HCT116 (cell line): ENCODE results near the gene GLI3. TPM values are rescaled to one million over a fixed set of nuclear protein-coding genes. Genes with fewer than 3 reads are reported as not detected.

Experiments used
- ATAC-seq: fragments of 200-7000 bp; cut with Tn5 transposase; 2 replicates; pipeline ENCODE4 v1.9.1; 2020; ENCODE audit warnings: mild to moderate bottlenecking, moderate library complexity
- BruUV-seq: library from RNA; stranded (reverse); fragments of 400-500 nt; replicated peaks from 2 replicates; lab custom pipeline; 2021; lab: Mats Ljungman, UMichigan
- CTCF ChIA-PET: fragments of 300-600 bp; sonication (Branson Sonifier 250); formaldehyde crosslinking; loops from one replicate; lab custom pipeline; 2021; ENCODE audit warnings: antibody characterized with exemption; lab: Charles Lee
- POLR2A ChIA-PET: fragments of 300-600, 350-600 bp; sonication (Branson Sonifier 250); formaldehyde crosslinking; loops from one replicate; lab custom pipeline; 2021; ENCODE audit warnings: antibody characterized with exemption; lab: Charles Lee
- RAD21 ChIA-PET, 2 experiments: fragments of 300-600 bp; sonication (Branson Sonifier 250); formaldehyde crosslinking; loops; one replicate each; lab custom pipeline; 2023; ENCODE audit warnings: low total read pairs in 2 of 2; ENCODE audit not compliant: uncharacterized antibody in 2 of 2, unreplicated experiment in 2 of 2, low non-redundant PET in 1 of 2; lab: Charles Lee
- DNase-seq: peaks from one replicate; pipeline ENCODE4 v3.0.0-alpha.2; 2010; ENCODE audit warnings: low read depth, low spot score
- H2AFZ ChIP-seq: fragments of 200-600 bp; shearing (Covaris generic), sonication (generic); 2 replicates; pipeline ENCODE4 v1.6.1; 2017; ENCODE audit warnings: low read depth, mixed run types, mixed read lengths, antibody characterized with exemption, low read length; ENCODE audit not compliant: poor library complexity, severe bottlenecking
- H3K27ac ChIP-seq: 2 replicates; pipeline ENCODE4 v1.5.1; 2012; ENCODE audit warnings: low read depth, low read length
- H3K27me3 ChIP-seq: fragments of 200-600 bp; sonication (generic); 2 replicates; pipeline ENCODE4 v1.6.1; 2016; ENCODE audit warnings: mixed run types, low read length, mixed read lengths; ENCODE audit not compliant: insufficient read depth
- H3K36me3 ChIP-seq, 2 experiments: fragments of 200-500 bp in 1 of 2; fragments of 200-600 bp in 1 of 2; sonication (Bioruptor generic) in 1 of 2; sonication (generic) in 1 of 2; 2 replicates each; pipeline versions ENCODE4 v1.5.1 to v1.6.1; 2014 to 2016; ENCODE audit warnings: low read length in 2 of 2, inconsistent platforms in 1 of 2, mixed read lengths in 1 of 2, mixed run types in 1 of 2; ENCODE audit not compliant: insufficient read depth in 2 of 2, control insufficient read depth in 1 of 2
- H3K4me1 ChIP-seq, 2 experiments: fragments of 200-600 bp in 1 of 2; sonication (generic) in 1 of 2; 2 replicates each; pipeline versions ENCODE4 v1.5.1 to v1.6.1; 2012 to 2017; ENCODE audit warnings: low read length in 2 of 2, inconsistent platforms in 1 of 2, mild to moderate bottlenecking in 1 of 2, mixed read lengths in 1 of 2, mixed run types in 1 of 2, moderate library complexity in 1 of 2; ENCODE audit not compliant: insufficient read depth in 2 of 2, control insufficient read depth in 1 of 2
- H3K4me2 ChIP-seq: fragments of 200-600 bp; sonication (generic); 2 replicates; pipeline ENCODE4 v1.6.1; 2017; ENCODE audit warnings: mixed run types, low read length, mixed read lengths
- H3K4me3 ChIP-seq, 2 experiments: fragments of 200-600 bp in 1 of 2; sonication (generic) in 1 of 2; replicated peaks in 1 of 2; 2 replicates each; pipeline ENCODE4 v1.5.1; 2011 to 2016; ENCODE audit warnings: low read length in 2 of 2, control low read depth in 1 of 2, low read depth in 1 of 2, mild to moderate bottlenecking in 1 of 2, mixed read lengths in 1 of 2, mixed run types in 1 of 2
- H3K79me2 ChIP-seq: fragments of 200-600 bp; sonication (generic); 2 replicates; pipeline ENCODE4 v1.6.1; 2017; ENCODE audit warnings: mild to moderate bottlenecking, mixed run types, low read length, moderate library complexity, mixed read lengths; ENCODE audit not compliant: insufficient read depth
- H3K9ac ChIP-seq: fragments of 200-600 bp; sonication (generic); 2 replicates; pipeline ENCODE4 v1.6.1; 2016; ENCODE audit warnings: low read length, mixed read lengths
- H3K9me2 ChIP-seq: fragments of 200-600 bp; sonication (generic), shearing (Covaris generic); 2 replicates; pipeline ENCODE4 v1.6.1; 2017; ENCODE audit warnings: mixed run types, mild to moderate bottlenecking, moderate library complexity; ENCODE audit not compliant: insufficient read depth
- H3K9me3 ChIP-seq, 2 experiments: fragments of 200-500 bp in 1 of 2; fragments of 200-600 bp in 1 of 2; sonication (Bioruptor generic) in 1 of 2; sonication (generic) in 1 of 2; 2 replicates each; pipeline ENCODE4 v1.6.1; 2014 to 2017; ENCODE audit warnings: low read length in 2 of 2, mixed read lengths in 2 of 2, inconsistent platforms in 1 of 2, low read depth in 1 of 2, mild to moderate bottlenecking in 1 of 2, mixed run types in 1 of 2, moderate library complexity in 1 of 2; ENCODE audit not compliant: control insufficient read depth in 1 of 2, insufficient read depth in 1 of 2
- H4K20me1 ChIP-seq: fragments of 200-600 bp; sonication (generic), shearing (Covaris generic); 2 replicates; pipeline ENCODE4 v1.6.1; 2017; ENCODE audit warnings: mixed run types, mild to moderate bottlenecking, moderate library complexity; ENCODE audit not compliant: insufficient read depth
- CTCF ChIP-seq, 3 experiments: fragments of 200-600 bp in 1 of 3; sonication (generic) in 1 of 3; IDR thresholded peaks in 2 of 3; conservative IDR thresholded peaks in 1 of 3; 2 replicates each; pipeline ENCODE4 v1.5.1; 2012 to 2017; ENCODE audit warnings: low read depth in 2 of 3, low read length in 2 of 3, antibody characterized with exemption in 1 of 3, borderline replicate concordance in 1 of 3, control low read depth in 1 of 3, mild to moderate bottlenecking in 1 of 3, mixed read lengths in 1 of 3, mixed run types in 1 of 3, moderate library complexity in 1 of 3; ENCODE audit not compliant: insufficient read depth in 1 of 3
- EZH2 ChIP-seq: fragments of 200-600 bp; sonication (generic); IDR thresholded peaks from 2 replicates; pipeline ENCODE4 v1.6.1; 2017; ENCODE audit warnings: antibody characterized with exemption, mixed run types
- EZH2phosphoT487 ChIP-seq: fragments of 200-600 bp; IDR thresholded peaks from 2 replicates; pipeline ENCODE4 v1.6.1; 2018; ENCODE audit warnings: antibody characterized with exemption, borderline replicate concordance
- POLR2A ChIP-seq: IDR thresholded peaks from 2 replicates; pipeline ENCODE4 v1.7.0; 2011; ENCODE audit warnings: borderline replicate concordance; ENCODE audit not compliant: insufficient read depth, insufficient read length; ENCODE audit errors: extremely low read depth
- RAD21 ChIP-seq: IDR thresholded peaks from 2 replicates; pipeline ENCODE4 v1.6.1; 2012; ENCODE audit warnings: low read depth, mild to moderate bottlenecking
- SP1 ChIP-seq: IDR thresholded peaks from 2 replicates; pipeline ENCODE4 v1.6.1; 2012; ENCODE audit warnings: low read depth
- TCF7L2 ChIP-seq: IDR thresholded peaks from 2 replicates; pipeline ENCODE4 v1.7.0; 2011; ENCODE audit warnings: borderline replicate concordance, inconsistent platforms; ENCODE audit not compliant: insufficient read depth, insufficient read length; ENCODE audit errors: extremely low read depth
- YY1 ChIP-seq: IDR thresholded peaks from 2 replicates; pipeline ENCODE4 v1.6.1; 2011; ENCODE audit warnings: low read length, low read depth, moderate library complexity, mild to moderate bottlenecking; ENCODE audit not compliant: insufficient replicate concordance; ENCODE audit errors: extremely low read depth
- ZFX ChIP-seq: fragments of 450-650 bp; IDR thresholded peaks from 2 replicates; pipeline ENCODE4 v1.6.1; 2017
- ZNF274 ChIP-seq: fragments of 200-500 bp; sonication (Bioruptor generic); IDR thresholded peaks from 2 replicates; pipeline ENCODE4 v1.6.1; 2014; ENCODE audit warnings: mild to moderate bottlenecking, low read depth, low read length, inconsistent platforms
- intact Hi-C: fragments of 100-400 bp; cut with micrococcal nuclease; formaldehyde crosslinking; loops from 2 replicates; pipeline ENCODE4 v1.10.0; 2022
- total RNA-seq: library from RNA; stranded (reverse); gene quantifications from one replicate; pipeline ENCODE4 v1.2.1, GENCODE V29; 2021; ENCODE audit not compliant: unreplicated experiment

Gene GLI3
- total RNA-seq, 1 experiment from 2014 or later = 0.07 TPM

DNA sequence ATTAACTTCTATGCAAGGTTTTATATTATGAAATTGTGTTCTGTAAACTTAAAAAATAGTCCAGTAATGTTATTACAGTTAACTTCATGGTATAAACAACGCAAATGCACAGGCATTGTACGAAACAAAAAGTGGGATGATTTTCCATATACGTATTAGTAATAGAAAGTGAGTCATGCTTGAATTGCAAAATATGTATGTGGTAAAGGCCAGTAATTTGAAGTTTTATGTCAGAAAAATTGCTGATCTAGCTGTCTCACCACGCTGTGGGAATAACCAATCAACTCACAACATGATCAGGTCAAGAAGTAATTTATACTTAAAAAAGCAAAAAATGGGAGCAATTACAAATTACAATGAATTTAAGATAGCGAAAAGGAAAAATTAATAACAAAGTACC, 37.0 kb upstream of the GLI3 start:
- H3K4me2 ChIP-seq = no peak overlapping the region
- intact Hi-C loops = no loop called here

More for the DNA sequence above, 37.0 kb upstream of the GLI3 start:
- Histone ChIP-seq H3K36me3 (no peaks in the 10 kb centered on the region), H3K4me3 (no peak overlapping the region), H3K27me3 (no peaks in the 10 kb centered on the region; the same call in 1 of the 2 replicates), H3K9me3 (peaks cover 3 to 4% of the 10 kb centered on the region in 2 experiments; a peak in 1 of 4 replicates), H4K20me1 (no peaks in the 10 kb centered on the region), H3K9ac (no peak overlapping the region), H3K79me2 (no peaks in the 10 kb centered on the region), H3K27ac (no peak overlapping the region), H2AFZ (no peak overlapping the region), H3K9me2 (no peaks in the 10 kb centered on the region), H3K4me1 (no peaks in the 10 kb centered on the region)
- ChIA-PET RAD21 (no interaction called here), POLR2A (no interaction called here), CTCF (no interaction called here)
- TF ChIP-seq ZNF274 = no peak
- no peak for TF ChIP-seq EZH2
- TF ChIP-seq POLR2A = no peak
- TF ChIP-seq ZFX = no peak
- no peak for TF ChIP-seq YY1
- TF ChIP-seq SP1 = no peak
- no peak for TF ChIP-seq CTCF (IDR thresholded peaks at IDR 0.05 in 2 of 3, conservative IDR thresholded peaks at IDR 0.05 in 1 of 3; ENCODE audit: borderline replicate concordance in 1 of 3, insufficient read depth in 1 of 3, low read depth in 2 of 3, low read length in 2 of 3)
- no peak for TF ChIP-seq EZH2phosphoT487
- TF ChIP-seq TCF7L2 = no peak
- TF ChIP-seq RAD21 = no peak
- BruUV-seq = no TSS peak
- no peak for ATAC-seq
- no peak for DNase-seq
